Kidney (tissue), 14 donors: ENCODE data around the gene GARIN5B. TPM values are rescaled to one million over a fixed set of nuclear protein-coding genes. Genes with fewer than 3 reads are reported as not detected.
"Not testable (repeated sequence)": the region's sequence is repeated elsewhere in the genome, so short reads cannot be mapped to it uniquely, and the experiment has no call there.

ENCODE experiments used
- DNase-seq, 5 donors: peaks; one replicate each; pipeline ENCODE4 v3.0.0-alpha.2; 2013 to 2020
- FAIRE-seq: peaks from 2 replicates; lab custom pipeline; 2012; peaks lifted over from hg19 to GRCh38; lab: Jason Lieb, UNC
- H3K27ac ChIP-seq, 2 donors: one replicate each; pipeline ENCODE4 v1.7.0; 2013; ENCODE audit warnings: low read depth in 2 of 2, low read length in 2 of 2, inconsistent platforms in 1 of 2
- H3K27me3 ChIP-seq: one replicate; pipeline ENCODE4 v1.7.1; 2013; ENCODE audit warnings: low read length, inconsistent platforms; ENCODE audit not compliant: control insufficient read depth, insufficient read depth
- H3K36me3 ChIP-seq, 3 donors: one replicate each; pipeline versions ENCODE4 v1.7.0 to v1.7.1; 2013; ENCODE audit warnings: low read length in 3 of 3, control low read depth in 1 of 3, inconsistent platforms in 1 of 3; ENCODE audit not compliant: insufficient read depth in 3 of 3, control insufficient read depth in 2 of 3
- H3K4me1 ChIP-seq, 3 donors: one replicate each; pipeline versions ENCODE4 v1.7.0 to v1.7.1; 2013; ENCODE audit warnings: low read length in 3 of 3, inconsistent platforms in 1 of 3, low read depth in 1 of 3; ENCODE audit not compliant: control insufficient read depth in 2 of 3, insufficient read depth in 2 of 3
- H3K4me3 ChIP-seq, 3 donors: one replicate each; pipeline versions ENCODE4 v1.7.0 to v1.8.1; 2013; ENCODE audit warnings: low read length in 3 of 3, control low read depth in 1 of 3, inconsistent platforms in 1 of 3
- H3K9ac ChIP-seq, 3 donors: one replicate each; pipeline versions ENCODE4 v1.7.0 to v1.7.1; 2013; ENCODE audit warnings: low read length in 3 of 3, control low read depth in 1 of 3, inconsistent platforms in 1 of 3
- H3K9me3 ChIP-seq, 3 donors: one replicate each; pipeline versions ENCODE4 v1.7.0 to v1.7.1; 2013; ENCODE audit warnings: low read length in 3 of 3, control low read depth in 1 of 3, inconsistent platforms in 1 of 3; ENCODE audit not compliant: control insufficient read depth in 2 of 3, insufficient read depth in 1 of 3
- intact Hi-C: fragments of 100-400 bp; cut with DNase I; formaldehyde crosslinking; loops from one replicate; pipeline ENCODE4 v1.11.1; 2022
- polyA plus RNA-seq: library from polyadenylated mRNA; stranded (reverse); fragments of 350-450 nt; fragmentation: Illumina TruSeq; extraction: RNeasy Lipid Tissue Mini Kit (QIAGEN cat#74804); gene quantifications from one replicate; pipeline ENCODE4 v1.2.3, GENCODE V29; 2014; ENCODE audit warnings: low read depth, low replicate concordance; ENCODE audit not compliant: insufficient read depth
- total RNA-seq: library from RNA; stranded (reverse); fragmentation: NEBNext Ultra II Directional; extraction: Animal tissue kit (Norgen Biotek cat#: 25700); gene quantifications from one replicate; pipeline ENCODE4 v1.2.1, GENCODE V29; 2021
- TF ChIP-seq, protein P1 (sequence below): IDR thresholded peaks from 3 replicates; pipeline ENCODE4 v1.5.1; 2012; ENCODE audit warnings: mild to moderate bottlenecking, moderate library complexity, borderline replicate concordance; ENCODE audit not compliant: insufficient read depth; ENCODE audit errors: extremely low read depth
- donor health status: control.
- donor health status: control.
- donor health status: control.
- donor health status: control.
- donor health status: control.
- donor health status: DM: yes; HTN: yes; CAD: no.
- donor health status: Normal renal cell carcinoma (clear cell type).

GARIN5B gene
- total and polyA plus RNA-seq, 2 donors from 2014 or later, result not detected

DNA sequence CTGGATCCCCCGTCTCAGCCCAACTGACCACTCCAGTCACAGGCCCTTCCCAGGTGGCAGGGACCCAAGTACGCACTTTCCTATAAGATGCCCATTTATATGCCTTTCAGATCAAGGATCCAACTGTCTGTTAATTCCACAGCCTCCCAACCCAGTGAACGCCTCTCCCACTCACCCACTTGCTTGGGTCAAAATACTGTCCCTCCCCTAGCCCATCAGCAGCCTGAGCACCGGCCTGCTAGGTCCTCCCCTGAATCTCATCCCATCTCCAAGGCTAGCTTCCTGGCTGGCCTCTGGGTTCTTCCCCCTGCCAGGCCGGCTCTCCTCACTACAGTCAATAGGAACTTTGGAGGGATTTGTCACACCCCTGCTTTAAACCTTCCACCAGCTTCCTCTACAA lies 42.6 kb upstream of the GARIN5B start:
- peaks cover 0 to 9% (median 6%) of the 10 kb centered on the region in 3 donors for H3K4me1 ChIP-seq
- H3K36me3 ChIP-seq, result peaks cover 0 to 16% (median 10%) of the 10 kb centered on the region in 3 donors
- TF ChIP-seq, protein P1, sequence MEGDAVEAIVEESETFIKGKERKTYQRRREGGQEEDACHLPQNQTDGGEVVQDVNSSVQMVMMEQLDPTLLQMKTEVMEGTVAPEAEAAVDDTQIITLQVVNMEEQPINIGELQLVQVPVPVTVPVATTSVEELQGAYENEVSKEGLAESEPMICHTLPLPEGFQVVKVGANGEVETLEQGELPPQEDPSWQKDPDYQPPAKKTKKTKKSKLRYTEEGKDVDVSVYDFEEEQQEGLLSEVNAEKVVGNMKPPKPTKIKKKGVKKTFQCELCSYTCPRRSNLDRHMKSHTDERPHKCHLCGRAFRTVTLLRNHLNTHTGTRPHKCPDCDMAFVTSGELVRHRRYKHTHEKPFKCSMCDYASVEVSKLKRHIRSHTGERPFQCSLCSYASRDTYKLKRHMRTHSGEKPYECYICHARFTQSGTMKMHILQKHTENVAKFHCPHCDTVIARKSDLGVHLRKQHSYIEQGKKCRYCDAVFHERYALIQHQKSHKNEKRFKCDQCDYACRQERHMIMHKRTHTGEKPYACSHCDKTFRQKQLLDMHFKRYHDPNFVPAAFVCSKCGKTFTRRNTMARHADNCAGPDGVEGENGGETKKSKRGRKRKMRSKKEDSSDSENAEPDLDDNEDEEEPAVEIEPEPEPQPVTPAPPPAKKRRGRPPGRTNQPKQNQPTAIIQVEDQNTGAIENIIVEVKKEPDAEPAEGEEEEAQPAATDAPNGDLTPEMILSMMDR, result no peak
- DNase-seq, result no peak
- no peaks in the 10 kb centered on the region for H3K9me3 ChIP-seq
- intact Hi-C loops, result no loop called here
- no peak for FAIRE-seq
- H3K4me3 ChIP-seq, result no peak overlapping the region
- no peaks in the 10 kb centered on the region for H3K27me3 ChIP-seq
- no peak overlapping the region for H3K9ac ChIP-seq
- no peak overlapping the region for H3K27ac ChIP-seq

DNA sequence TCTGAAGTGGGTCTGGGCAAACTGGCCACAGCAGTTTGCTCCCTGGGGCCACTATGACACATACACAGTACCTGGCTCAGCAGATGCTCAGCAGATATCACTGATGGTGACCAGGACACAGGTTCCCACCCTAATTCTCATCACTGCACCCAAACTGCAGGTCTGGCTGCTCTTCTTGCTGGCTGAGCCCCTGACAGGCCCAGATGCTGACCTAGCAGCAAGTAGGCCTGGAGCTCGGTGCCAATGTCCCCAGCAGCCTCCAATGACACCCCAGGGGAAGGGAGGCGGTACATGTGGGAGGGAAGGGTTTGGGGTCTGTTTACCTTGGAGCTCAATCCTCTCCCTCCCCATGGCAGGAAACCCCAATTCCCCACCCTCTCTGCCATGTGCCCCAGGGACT lies 39.4 kb upstream of the GARIN5B start:
- no peak overlapping the region for H3K4me3 ChIP-seq
- intact Hi-C loops, result no loop called here
- TF ChIP-seq, protein P1, result no peak
- DNase-seq, result no peak
- no peak overlapping the region for H3K9ac ChIP-seq
- no peaks in the 10 kb centered on the region for H3K27me3 ChIP-seq
- peaks cover 0 to 16% (median 12%) of the 10 kb centered on the region in 3 donors for H3K36me3 ChIP-seq
- no peak overlapping the region for H3K27ac ChIP-seq
- H3K9me3 ChIP-seq, result no peaks in the 10 kb centered on the region
- FAIRE-seq, result no peak
- H3K4me1 ChIP-seq, result peaks cover 0 to 6% (median 6%) of the 10 kb centered on the region in 3 donors

- H3K4me1 ChIP-seq, H3K9me3 ChIP-seq, intact Hi-C loops, H3K9ac ChIP-seq, FAIRE-seq, DNase-seq, H3K27me3 ChIP-seq, H3K4me3 ChIP-seq, H3K27ac ChIP-seq: not testable (repeated sequence)
- H3K36me3 ChIP-seq, result peaks cover 0 to 16% (median 12%) of the 10 kb centered on the region in 3 donors
These were observed 38.3 kb upstream of the GARIN5B start for GRCh38 chr19:55401390-55401789.

GRCh38 chr19:55400281-55401087 lies 37.4 kb upstream of the GARIN5B start:
- FAIRE-seq, result no peak
- Histone ChIP-seq H3K27me3 (no peaks in the 10 kb centered on the region), H3K36me3 (peaks cover 0 to 16% (median 11%) of the 10 kb centered on the region in 3 donors), H3K27ac (no peak overlapping the region), H3K9ac (no peak overlapping the region), H3K4me1 (no peaks in the 10 kb centered on the region), H3K4me3 (no peak overlapping the region), H3K9me3 (no peaks in the 10 kb centered on the region)
- no peak for DNase-seq
- TF ChIP-seq, protein P1, result no peak
- intact Hi-C loops, result no loop called here
